ENCODE results near the gene TPM2. TPM values are rescaled to one million over a fixed set of nuclear protein-coding genes. Genes with fewer than 3 reads are reported as not detected.

The TPM2 gene
- polyA plus RNA-seq, 1 of the 3 experiments (the other 2 are of a cell fraction), result 620 TPM

DNA sequence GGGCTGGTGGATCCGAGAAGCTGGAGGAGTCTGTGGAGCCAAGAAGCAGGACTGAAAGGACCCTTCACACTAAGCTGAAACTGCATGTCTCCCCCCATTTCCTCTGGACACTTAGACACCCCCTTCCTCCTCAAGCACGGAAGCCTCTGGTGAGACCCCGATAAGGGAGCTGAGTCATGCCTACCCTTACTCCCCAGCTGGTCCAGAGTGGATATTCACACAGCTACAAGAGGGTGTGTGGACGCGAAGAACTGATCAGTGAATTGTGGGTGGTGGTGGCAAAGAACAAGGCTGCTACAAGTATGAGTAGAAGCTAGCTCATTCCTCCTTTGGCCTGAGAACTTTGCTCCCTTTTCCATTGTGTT, 37.9 kb upstream of the TPM2 start:
- H3K9me2 ChIP-seq, result no peaks in the 10 kb centered on the region
- peak overlapping the region; percentile 62 for H3K9ac ChIP-seq
- H3K36me3 ChIP-seq (replicated peaks in 1 of 2; ENCODE audit: control insufficient read depth in 1 of 2, insufficient read depth in 2 of 2, low read length in 1 of 2), result peaks cover 33% of the 10 kb centered on the region in 2 experiments
- H4K20me1 ChIP-seq (ENCODE audit: insufficient read depth), result peaks cover 18% of the 10 kb centered on the region
- H3K27ac ChIP-seq (ENCODE audit: low read depth in 2 of 2, low read length in 1 of 2), result peak overlapping the region; percentile 68 to 94
- CTCF ChIA-PET, result interaction anchor here (0.7 to 9.7 kb wide), 14 partner anchors 8 to 155 kb away, joined by 3 to 103 read pairs (median 6); partner anchors contain the start of genes CA9, CCDC107, GBA2 and RGP1
- peaks cover 92% of the 10 kb centered on the region for H3K79me2 ChIP-seq (ENCODE audit: insufficient read depth)
- H3K4me1 ChIP-seq (ENCODE audit: control insufficient read depth in 1 of 2, insufficient read depth in 2 of 2, low read depth in 1 of 2, low read length in 1 of 2), result peaks cover 27 to 36% of the 10 kb centered on the region in 2 experiments
- no peak for TF ChIP-seq NFIC (IDR thresholded peaks at IDR 0.05; ENCODE audit: borderline replicate concordance)
- TF ChIP-seq POLR2AphosphoS5 (IDR thresholded peaks at IDR 0.05; ENCODE audit: low read depth, low read length), result no peak
- TF ChIP-seq, protein P1, sequence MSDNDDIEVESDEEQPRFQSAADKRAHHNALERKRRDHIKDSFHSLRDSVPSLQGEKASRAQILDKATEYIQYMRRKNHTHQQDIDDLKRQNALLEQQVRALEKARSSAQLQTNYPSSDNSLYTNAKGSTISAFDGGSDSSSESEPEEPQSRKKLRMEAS (IDR thresholded peaks at IDR 0.05; ENCODE audit: low read depth), result no peak
- no peak for TF ChIP-seq RFX5 (IDR thresholded peaks at IDR 0.05; ENCODE audit: low read length)
- no peak for TF ChIP-seq FOXJ3 (CRISPR knock-in tag; IDR thresholded peaks at IDR 0.05)
- TF ChIP-seq EP300 (IDR thresholded peaks at IDR 0.05; ENCODE audit: borderline replicate concordance in 1 of 2, low read depth in 1 of 2, low read length in 1 of 2), result no peak
- no peak for DNase-seq
- no peaks in the 10 kb centered on the region for H3K9me3 ChIP-seq
- H3F3A ChIP-seq (replicated peaks; ENCODE audit: insufficient read depth), result peaks cover 30% of the 10 kb centered on the region
- WGBS (ENCODE audit: low lambda C conversion rate), result 80% methylated on average over 5 of the region's 5 CpGs
- H3K27me3 ChIP-seq (ENCODE audit: insufficient read depth), result no peaks in the 10 kb centered on the region
- POLR2A ChIA-PET, result interaction anchor here (1.2 to 1.3 kb wide), 2 partner anchors 14 to 29 kb away, joined by 3 read pairs; no protein-coding TSS in a partner anchor
- no peak overlapping the region for H2AFZ ChIP-seq (ENCODE audit: low read depth)
- peak overlapping the region; percentile 25 to 96; a peak in 3 of 4 replicates for H3K4me3 ChIP-seq (ENCODE audit: low read depth in 2 of 2, low read length in 1 of 2)
- peak overlapping the region; percentile 91 for H3K4me2 ChIP-seq

DNA sequence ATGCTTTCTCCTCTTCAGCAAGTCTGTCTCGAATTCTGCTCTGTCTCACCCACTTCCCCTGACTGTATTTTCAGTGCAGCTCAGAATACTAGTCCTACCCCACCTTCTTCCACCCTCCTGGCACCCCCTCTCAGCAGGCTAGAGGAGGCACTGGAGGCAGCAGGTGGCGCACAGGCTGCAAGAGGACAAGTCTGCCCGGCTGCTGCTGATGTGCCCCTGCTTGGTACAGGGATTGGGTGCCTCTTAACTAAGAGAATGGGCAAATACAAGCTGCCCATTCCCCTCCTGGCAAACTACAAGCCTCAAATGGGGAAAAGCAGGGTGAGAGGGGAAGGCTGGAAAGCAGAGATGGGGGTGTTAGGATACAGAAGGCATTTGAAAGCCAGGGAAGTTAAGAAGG, 37.2 kb upstream of the TPM2 start:
- Histone ChIP-seq H3K9me3 (no peaks in the 10 kb centered on the region), H3K27ac (ENCODE audit: low read depth in 2 of 2, low read length in 1 of 2) (peak overlapping the region; percentile 68 to 94), H3K79me2 (ENCODE audit: insufficient read depth) (peaks cover 93% of the 10 kb centered on the region), H3K4me2 (peak overlapping the region; percentile 91), H3K9ac (peak overlapping the region; percentile 62), H2AFZ (ENCODE audit: low read depth) (no peak overlapping the region), H3K36me3 (replicated peaks in 1 of 2; ENCODE audit: control insufficient read depth in 1 of 2, insufficient read depth in 2 of 2, low read length in 1 of 2) (peaks cover 40% of the 10 kb centered on the region in 2 experiments), H3K4me1 (ENCODE audit: control insufficient read depth in 1 of 2, insufficient read depth in 2 of 2, low read depth in 1 of 2, low read length in 1 of 2) (peaks cover 27 to 36% of the 10 kb centered on the region in 2 experiments), H4K20me1 (ENCODE audit: insufficient read depth) (peaks cover 18% of the 10 kb centered on the region), H3K27me3 (ENCODE audit: insufficient read depth) (no peaks in the 10 kb centered on the region), H3K9me2 (no peaks in the 10 kb centered on the region), H3K4me3 (ENCODE audit: low read depth in 2 of 2, low read length in 1 of 2) (no peak overlapping the region), H3F3A (replicated peaks; ENCODE audit: insufficient read depth) (peaks cover 28% of the 10 kb centered on the region)
- TF ChIP-seq, protein P2, sequence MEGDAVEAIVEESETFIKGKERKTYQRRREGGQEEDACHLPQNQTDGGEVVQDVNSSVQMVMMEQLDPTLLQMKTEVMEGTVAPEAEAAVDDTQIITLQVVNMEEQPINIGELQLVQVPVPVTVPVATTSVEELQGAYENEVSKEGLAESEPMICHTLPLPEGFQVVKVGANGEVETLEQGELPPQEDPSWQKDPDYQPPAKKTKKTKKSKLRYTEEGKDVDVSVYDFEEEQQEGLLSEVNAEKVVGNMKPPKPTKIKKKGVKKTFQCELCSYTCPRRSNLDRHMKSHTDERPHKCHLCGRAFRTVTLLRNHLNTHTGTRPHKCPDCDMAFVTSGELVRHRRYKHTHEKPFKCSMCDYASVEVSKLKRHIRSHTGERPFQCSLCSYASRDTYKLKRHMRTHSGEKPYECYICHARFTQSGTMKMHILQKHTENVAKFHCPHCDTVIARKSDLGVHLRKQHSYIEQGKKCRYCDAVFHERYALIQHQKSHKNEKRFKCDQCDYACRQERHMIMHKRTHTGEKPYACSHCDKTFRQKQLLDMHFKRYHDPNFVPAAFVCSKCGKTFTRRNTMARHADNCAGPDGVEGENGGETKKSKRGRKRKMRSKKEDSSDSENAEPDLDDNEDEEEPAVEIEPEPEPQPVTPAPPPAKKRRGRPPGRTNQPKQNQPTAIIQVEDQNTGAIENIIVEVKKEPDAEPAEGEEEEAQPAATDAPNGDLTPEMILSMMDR (IDR thresholded peaks at IDR 0.05), result peak; percentile 29; the same call in 1 of the 2 replicates
- no peak for TF ChIP-seq MXI1 (IDR thresholded peaks at IDR 0.05; ENCODE audit: low read depth, low read length)
- TF ChIP-seq RFX5 (IDR thresholded peaks at IDR 0.05; ENCODE audit: low read length), result peak; percentile 98
- TF ChIP-seq FOXM1 (IDR thresholded peaks at IDR 0.05; ENCODE audit: low read depth), result no peak
- ChIA-PET CTCF (interaction anchor here (0.7 to 9.7 kb wide), 12 partner anchors 9 to 123 kb away, joined by 3 to 103 read pairs (median 6); partner anchors contain the start of genes CCDC107, RMRP and TPM2), POLR2A (interaction anchor here (1.3 kb wide), 1 partner anchor 30 kb away, joined by 3 read pairs; no protein-coding TSS in a partner anchor)
- WGBS (ENCODE audit: low lambda C conversion rate), result 77% methylated on average over 3 of the region's 3 CpGs
- DNase-seq, result no peak

Measured in SK-N-SH (cell line).